Measurements from ENCODE around the gene ADORA2B. TPM values are rescaled to one million over a fixed set of nuclear protein-coding genes. Genes with fewer than 3 reads are reported as not detected.

The ADORA2B gene
- total and polyA plus RNA-seq, 2 experiments from 2014 or later = 10.3 to 13.7 TPM

- TF ChIP-seq EZH2phosphoT487 (IDR thresholded peaks at IDR 0.05; ENCODE audit: insufficient read depth, low read depth) (no peak), EZH2 (IDR thresholded peaks at IDR 0.05; ENCODE audit: insufficient read depth, poor library complexity, severe bottlenecking) (no peak)
- H3K27ac ChIP-seq = no peak overlapping the region
- H3K4me3 ChIP-seq = no peak overlapping the region
- H3K9me3 ChIP-seq (ENCODE audit: low read depth) = no peaks in the 10 kb centered on the region
- H3K79me2 ChIP-seq (ENCODE audit: insufficient read depth) = peaks cover 63% of the 10 kb centered on the region
- in situ Hi-C loops (cut with MboI) = no loop called here
- H3K27me3 ChIP-seq (replicated peaks; ENCODE audit: insufficient read depth) = no peaks in the 10 kb centered on the region
- DNase-seq = no peak
- peaks cover 17% of the 10 kb centered on the region for H3K4me1 ChIP-seq (ENCODE audit: insufficient read depth)
- 73 to 74% methylated on average over 4 of the region's 4 CpGs for whole genome bisulfite sequencing, 2 experiments (ENCODE audit: low coverage in 1 of 2, low lambda C conversion rate in 2 of 2, missing lambda C conversion rate in 2 of 2)
- peaks cover 46% of the 10 kb centered on the region for H3F3A ChIP-seq (ENCODE audit: insufficient read depth)
- no peak overlapping the region for H2AFZ ChIP-seq
- H3K4me2 ChIP-seq (ENCODE audit: unreplicated experiment) = no peak overlapping the region
- H4K20me1 ChIP-seq (ENCODE audit: insufficient read depth) = no peaks in the 10 kb centered on the region
- H3K9me2 ChIP-seq (ENCODE audit: insufficient read depth) = no peaks in the 10 kb centered on the region
- no peak overlapping the region for H3K9ac ChIP-seq
- peaks cover 53% of the 10 kb centered on the region for H3K36me3 ChIP-seq (ENCODE audit: low read depth)
These were observed 79.0 kb downstream of the ADORA2B start for GRCh38 chr17:16023881-16024280.

- H2AFZ ChIP-seq = no peak overlapping the region
- 96 to 97% methylated on average over 1 of the region's 1 CpG for WGBS, 2 experiments (ENCODE audit: low coverage in 1 of 2, low lambda C conversion rate in 2 of 2, missing lambda C conversion rate in 2 of 2)
- no peaks in the 10 kb centered on the region for H3K9me2 ChIP-seq (ENCODE audit: insufficient read depth)
- H3K27ac ChIP-seq = no peak overlapping the region
- H4K20me1 ChIP-seq (ENCODE audit: insufficient read depth) = no peaks in the 10 kb centered on the region
- TF ChIP-seq EZH2phosphoT487 (IDR thresholded peaks at IDR 0.05; ENCODE audit: insufficient read depth, low read depth) (no peak), EZH2 (IDR thresholded peaks at IDR 0.05; ENCODE audit: insufficient read depth, poor library complexity, severe bottlenecking) (no peak)
- peaks cover 61% of the 10 kb centered on the region for H3K36me3 ChIP-seq (ENCODE audit: low read depth)
- H3K4me2 ChIP-seq (ENCODE audit: unreplicated experiment) = no peak overlapping the region
- H3K27me3 ChIP-seq (replicated peaks; ENCODE audit: insufficient read depth) = no peaks in the 10 kb centered on the region
- no peak overlapping the region for H3K4me3 ChIP-seq
- H3K9ac ChIP-seq = no peak overlapping the region
- in situ Hi-C loops (cut with MboI) = no loop called here
- H3K9me3 ChIP-seq (ENCODE audit: low read depth) = no peaks in the 10 kb centered on the region
- no peak for DNase-seq
- H3K4me1 ChIP-seq (ENCODE audit: insufficient read depth) = peaks cover 24% of the 10 kb centered on the region
- peaks cover 58% of the 10 kb centered on the region for H3K79me2 ChIP-seq (ENCODE audit: insufficient read depth)
- H3F3A ChIP-seq (ENCODE audit: insufficient read depth) = peaks cover 56% of the 10 kb centered on the region
These were observed 80.3 kb downstream of the ADORA2B start for GRCh38 chr17:16025202-16025601.

Other genes with a start within 250 kb of the ADORA2B start
- gene ZNF286A, start 245.4 kb upstream of the ADORA2B start, total RNA-seq (2014; rRNA removed; shearing (Covaris generic)) = 13.6 and 18.3 TPM in 2 replicates
- gene ZNF286A, start 245.4 kb upstream of the ADORA2B start, polyA plus RNA-seq (2016; fragmentation: Nextera tagmentation; extraction: Ambion mirVana) = 10.3 and 11.7 TPM in 2 replicates
- not detected in 2 replicates for gene TBC1D26, start 212.8 kb upstream of the ADORA2B start, total RNA-seq (2014; rRNA removed; shearing (Covaris generic))
- not detected in 2 replicates for gene TBC1D26, start 212.8 kb upstream of the ADORA2B start, polyA plus RNA-seq (2016; fragmentation: Nextera tagmentation; extraction: Ambion mirVana)
- 12.4 and 13.5 TPM in 2 replicates for gene ZSWIM7, start 54.6 kb downstream of the ADORA2B start, total RNA-seq (2014; rRNA removed; shearing (Covaris generic))
- gene ZSWIM7, start 54.6 kb downstream of the ADORA2B start, polyA plus RNA-seq (2016; fragmentation: Nextera tagmentation; extraction: Ambion mirVana) = 25.8 and 29.1 TPM in 2 replicates
- 41.7 and 45.3 TPM in 2 replicates for gene TTC19, start 54.7 kb downstream of the ADORA2B start, total RNA-seq (2014; rRNA removed; shearing (Covaris generic))
- 26.3 and 27.9 TPM in 2 replicates for gene TTC19, start 54.7 kb downstream of the ADORA2B start, polyA plus RNA-seq (2016; fragmentation: Nextera tagmentation; extraction: Ambion mirVana)

All from GM23248 (cell line).